GM10847 (cell line): ENCODE results near the gene BRD3.
A peak's percentile ranks its signal among the peaks of the same experiment; 100 is the strongest.

ENCODE experiments used
- POLR2A ChIP-seq: IDR thresholded peaks from 2 replicates; pipeline ENCODE4 v1.6.1; 2011; ENCODE audit not compliant: insufficient read length; ENCODE audit errors: extremely low read depth

Gene BRD3

DNA sequence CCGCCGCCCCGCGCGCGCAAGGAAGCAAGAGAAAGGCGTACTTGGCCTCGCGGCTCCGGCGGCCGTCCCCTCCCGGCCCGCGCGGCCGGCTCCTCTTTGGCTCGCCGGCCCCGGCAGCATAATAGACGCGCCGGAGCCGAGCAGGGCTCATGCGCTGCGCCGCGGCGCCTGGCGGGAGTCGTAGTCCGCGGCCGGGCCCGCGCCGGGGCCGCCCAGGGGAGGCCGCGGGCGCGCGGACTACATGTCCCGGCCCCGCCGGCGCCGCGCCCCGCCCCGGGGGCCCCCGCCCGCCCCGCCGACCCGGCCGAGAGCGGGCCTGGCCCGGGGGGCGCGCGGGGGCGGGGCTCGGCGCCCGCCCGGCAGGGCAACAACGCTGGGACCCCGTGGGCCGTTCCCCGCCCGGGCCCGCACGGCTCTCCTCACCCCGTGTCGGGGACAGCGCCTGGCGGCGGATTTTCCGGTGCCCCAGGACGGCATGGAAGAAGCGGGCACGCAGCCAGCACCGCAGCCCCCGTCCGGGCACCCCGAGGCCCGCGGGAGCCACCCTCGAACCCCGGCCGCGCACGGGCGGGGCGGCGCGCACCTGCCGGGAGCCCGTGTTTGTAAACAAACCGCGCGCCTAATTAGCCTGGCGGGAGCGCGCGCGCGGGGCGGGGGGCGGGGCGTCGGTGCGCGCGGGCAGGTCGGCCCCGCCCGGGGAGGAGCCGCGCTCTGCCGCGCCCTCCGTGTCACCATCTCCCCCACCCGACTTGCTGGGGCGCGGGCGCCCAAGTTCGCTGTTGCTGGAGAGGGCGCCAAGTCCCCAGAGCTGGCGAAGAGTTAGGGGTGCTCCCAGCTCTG lies at the start of gene BRD3:
Gene BRD3 (minus strand): TSS at position 123 of the 840 bp plus-strand sequence. CDS start 14,549 bp downstream, outside the sequence.
- TF ChIP-seq POLR2A, result peak; percentile 60

DNA sequence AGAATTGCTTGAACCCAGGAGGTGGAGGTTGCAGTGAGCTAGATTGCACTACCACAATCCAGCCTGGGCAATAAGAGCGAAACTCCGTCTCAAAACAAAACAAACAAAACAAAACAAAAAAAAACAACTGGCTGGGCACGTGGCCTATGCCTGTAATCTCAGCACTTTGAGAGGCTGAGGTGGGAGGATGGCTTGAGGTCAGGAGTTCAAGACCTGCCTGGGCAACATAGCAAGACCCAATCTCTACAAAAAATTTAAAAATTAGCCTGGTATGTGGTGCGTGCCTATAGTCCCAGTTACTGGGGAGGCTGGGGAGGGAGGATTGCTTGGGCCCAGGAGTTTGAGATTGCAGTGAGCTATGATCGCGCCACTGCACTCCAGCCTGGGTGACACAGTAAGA lies 44.7 kb upstream of the BRD3 start:
- no peak for TF ChIP-seq POLR2A

DNA sequence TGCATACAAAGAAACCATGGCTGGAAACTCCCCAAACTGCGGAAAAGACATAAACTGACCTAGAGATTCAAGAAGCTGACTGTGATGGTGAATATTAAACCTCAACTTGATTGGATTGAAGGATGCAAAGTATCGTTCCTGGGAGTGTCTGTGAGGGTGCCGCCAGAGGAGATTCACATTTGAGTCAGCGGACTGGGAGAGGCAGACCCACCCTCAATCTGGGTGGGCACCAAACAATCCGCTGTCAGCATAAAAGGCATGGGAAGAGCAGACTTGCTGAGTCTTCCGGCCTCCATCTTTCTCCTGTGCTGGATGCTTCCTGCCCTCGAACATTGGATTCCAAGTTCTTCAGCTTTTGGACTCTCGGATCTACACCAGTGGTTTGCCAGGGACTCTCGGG lies 43.2 kb upstream of the BRD3 start:
- TF ChIP-seq POLR2A, result no peak

DNA sequence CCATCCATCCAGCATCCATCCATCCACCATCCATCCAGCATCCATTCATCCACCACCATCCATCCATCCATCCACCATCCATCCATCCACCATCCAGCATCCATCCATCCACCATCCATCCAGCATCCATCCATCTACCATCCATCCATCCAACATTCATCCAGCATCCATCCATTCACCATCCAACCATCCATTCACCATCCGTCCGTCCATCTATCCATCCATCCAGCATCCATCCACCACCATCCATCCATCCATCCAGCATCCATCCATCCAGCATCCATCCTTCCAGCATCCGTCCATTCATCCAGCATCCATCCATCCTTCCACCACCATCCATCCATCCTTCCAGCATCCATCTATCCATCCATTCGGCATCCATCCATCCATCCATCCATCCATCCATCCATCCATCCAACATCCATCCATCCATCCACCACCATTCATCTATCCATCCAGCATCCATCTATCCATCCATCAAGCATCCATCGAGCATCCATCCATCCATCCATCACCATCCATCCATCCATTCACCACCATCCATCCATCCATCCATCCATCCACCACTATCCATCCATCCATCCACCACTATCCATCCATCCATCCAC lies 35.7 kb upstream of the BRD3 start:
- TF ChIP-seq POLR2A, result no peak

DNA sequence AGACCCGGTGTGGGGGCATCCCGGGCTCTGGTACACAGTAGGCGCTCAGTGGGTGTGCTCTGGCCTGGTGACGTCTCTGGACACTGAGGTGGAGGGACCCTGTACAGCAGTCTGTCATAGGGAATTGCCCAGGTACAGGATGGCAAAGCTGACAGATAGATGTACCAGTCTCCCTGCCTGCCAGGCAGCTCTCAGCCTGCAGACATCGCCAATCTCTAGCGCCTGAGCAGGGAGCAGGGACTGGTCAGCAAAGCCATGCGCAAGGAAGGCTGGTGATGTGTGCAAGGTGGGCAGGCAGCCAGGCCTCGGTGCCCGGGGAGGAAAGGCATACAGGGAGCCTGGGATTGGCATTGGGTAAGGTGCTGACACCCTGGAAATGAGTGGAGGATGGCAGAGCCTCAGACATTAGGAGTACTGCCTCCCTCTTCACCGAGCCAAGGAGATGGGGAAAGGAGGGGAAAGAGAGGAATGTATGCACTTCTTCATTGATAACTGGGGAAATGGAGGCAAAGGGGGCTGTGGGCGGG lies 33.9 kb upstream of the BRD3 start:
- TF ChIP-seq POLR2A, result no peak

DNA sequence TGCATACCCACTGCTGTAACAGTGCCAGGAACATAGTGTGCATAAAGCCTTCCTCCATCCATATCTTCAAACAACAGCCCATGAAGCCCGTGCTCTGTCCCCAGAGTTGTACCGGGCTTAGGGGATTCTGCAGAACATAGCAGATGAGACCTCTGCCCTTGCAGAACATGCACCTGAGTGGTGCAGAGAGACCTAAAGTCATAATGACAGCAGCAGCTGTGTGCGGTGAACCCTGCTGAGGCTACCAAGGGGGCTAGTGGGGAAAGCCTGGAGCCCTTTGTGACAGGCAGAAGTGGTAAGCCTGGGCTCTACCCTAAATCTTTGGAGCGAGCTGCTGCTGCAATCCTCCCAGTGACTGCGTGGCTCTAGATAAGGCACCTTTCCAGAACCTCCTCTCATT lies 32.2 kb upstream of the BRD3 start:
- no peak for TF ChIP-seq POLR2A

DNA sequence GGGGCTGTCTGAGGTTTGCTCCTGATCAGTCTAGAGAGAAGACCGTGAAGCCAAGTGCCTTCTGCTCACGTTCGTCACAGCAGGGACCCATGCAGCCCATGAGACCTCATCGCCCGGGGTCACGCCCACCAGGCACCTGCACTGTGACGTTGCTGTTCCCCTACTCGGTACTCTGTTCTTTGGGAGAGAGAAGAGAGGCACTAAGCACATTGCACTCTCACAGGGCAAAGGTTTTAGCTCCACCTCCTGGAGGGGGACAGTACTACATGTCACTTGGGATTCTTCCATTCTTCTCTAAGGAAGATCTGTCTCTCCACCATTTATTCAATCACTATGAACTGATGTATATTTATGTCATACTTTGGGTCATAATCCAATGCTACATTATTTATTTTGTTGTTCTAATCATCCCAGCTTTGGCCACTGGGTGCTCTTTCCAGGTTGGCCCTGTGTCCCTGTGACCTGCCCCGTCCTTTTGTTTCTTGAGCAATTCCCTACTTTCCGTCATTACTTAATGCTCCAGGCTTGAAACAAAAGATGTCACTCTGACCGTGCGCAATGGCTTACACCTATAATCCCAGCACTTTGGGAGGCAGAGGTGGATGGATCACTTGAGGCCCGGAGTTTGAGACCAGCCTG lies 31.4 kb upstream of the BRD3 start:
- no peak for TF ChIP-seq POLR2A

DNA sequence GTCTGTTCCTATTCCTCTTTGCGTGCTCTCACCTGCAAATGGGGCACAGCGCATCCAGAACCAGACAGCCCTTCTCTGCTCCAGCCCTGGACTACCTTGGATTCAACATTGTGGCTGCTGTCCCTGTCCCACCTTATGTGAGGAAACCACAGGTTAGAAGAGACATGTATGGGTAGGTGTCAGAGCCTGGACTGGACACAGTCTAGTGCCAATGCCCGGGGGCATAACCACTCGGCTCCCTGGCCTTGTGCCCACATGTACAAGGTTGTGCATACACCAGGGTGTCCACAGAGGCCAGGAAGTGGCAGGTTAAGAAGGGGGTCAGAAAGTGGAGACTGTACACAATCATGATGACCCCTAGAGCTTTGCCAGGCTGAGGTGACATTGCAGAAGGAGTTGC lies 22.1 kb upstream of the BRD3 start:
- TF ChIP-seq POLR2A, result no peak

DNA sequence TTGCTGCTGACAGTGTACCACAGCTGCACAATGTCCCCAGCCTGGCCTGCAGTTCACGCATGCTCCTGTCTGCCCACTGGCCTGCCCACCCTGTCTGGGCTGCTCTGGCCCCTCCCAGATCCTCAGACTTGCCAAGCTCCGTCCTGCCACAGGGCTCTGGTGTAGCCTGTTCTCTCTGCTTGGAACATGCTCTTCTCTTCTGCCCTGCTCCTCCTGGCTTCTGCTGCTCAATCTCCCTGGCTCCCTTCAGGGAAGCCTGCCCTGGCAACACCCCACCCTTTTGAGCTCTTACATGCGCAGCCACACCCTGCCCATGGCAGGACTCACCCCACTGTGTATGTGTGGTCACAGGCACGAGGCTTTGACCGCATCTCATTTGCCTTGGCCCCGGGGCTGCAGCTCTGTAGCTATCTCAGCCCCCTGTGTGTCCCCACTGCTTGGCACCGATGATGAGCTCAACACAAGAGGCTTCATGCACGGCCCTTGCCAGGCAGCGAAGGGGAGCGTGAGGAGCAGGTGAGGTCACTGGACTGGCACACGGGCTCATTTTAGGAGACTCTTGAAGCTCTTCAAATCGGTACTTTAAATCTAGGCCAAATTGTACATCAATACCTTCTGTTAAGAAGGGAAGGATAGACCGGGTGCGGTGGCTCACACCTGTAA lies 20.4 kb upstream of the BRD3 start:
- TF ChIP-seq POLR2A, result no peak

DNA sequence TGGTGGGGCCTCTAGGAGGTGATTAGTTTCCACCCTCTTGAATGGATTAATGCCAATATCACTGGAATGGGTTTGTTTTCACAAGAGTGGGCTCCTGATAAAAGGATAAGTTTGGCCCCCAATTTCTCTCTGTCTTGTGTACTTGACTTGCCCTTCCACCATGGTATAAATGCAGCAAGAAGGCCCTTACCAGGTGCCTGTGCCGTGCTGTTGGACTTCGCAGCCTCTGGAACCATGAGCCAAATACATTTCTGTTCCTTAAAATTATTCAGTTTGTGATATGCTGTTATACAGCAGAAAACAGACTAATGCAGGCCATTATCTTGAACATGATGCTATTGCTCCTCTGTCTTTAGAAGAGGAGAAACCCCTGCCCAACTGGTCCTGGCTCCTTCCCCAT lies 17.8 kb upstream of the BRD3 start:
- TF ChIP-seq POLR2A, result no peak

DNA sequence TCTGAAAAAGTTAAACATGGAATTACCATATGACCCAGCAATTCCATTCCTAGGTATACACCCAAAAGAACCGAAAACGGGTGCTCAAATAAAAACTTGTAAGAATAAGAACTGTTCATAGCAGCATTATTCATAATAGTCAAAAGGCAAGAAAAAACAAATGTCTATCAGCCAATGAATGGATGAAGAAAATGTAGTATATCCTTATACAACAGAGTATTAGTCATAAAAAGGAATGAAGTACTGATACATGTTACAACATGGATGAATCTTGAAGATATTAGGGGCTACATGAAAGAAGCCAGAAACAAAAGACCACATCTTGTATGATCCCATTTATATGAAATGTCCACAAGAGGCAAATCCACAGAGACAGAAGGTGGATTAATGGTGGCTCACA lies 15.6 kb upstream of the BRD3 start:
- no peak for TF ChIP-seq POLR2A

DNA sequence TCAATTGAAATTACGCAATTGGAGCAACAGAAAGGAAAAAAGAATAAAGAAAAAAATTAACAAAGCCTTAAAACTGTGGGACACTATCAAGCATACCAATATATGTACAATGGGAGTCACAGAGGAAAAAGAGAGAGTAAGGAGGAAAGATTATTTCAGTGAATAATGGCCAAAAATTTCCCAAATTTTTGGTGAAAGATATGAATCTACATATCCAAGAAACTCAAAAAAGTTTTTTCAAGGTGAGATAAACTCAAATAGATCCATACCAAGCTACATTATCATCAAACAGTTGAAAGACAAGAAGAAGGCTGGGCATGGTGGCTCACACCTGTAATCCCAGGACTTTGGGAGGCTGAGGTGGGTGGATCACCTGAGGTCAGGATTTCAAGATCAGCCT lies 8.8 kb upstream of the BRD3 start:
- no peak for TF ChIP-seq POLR2A

DNA sequence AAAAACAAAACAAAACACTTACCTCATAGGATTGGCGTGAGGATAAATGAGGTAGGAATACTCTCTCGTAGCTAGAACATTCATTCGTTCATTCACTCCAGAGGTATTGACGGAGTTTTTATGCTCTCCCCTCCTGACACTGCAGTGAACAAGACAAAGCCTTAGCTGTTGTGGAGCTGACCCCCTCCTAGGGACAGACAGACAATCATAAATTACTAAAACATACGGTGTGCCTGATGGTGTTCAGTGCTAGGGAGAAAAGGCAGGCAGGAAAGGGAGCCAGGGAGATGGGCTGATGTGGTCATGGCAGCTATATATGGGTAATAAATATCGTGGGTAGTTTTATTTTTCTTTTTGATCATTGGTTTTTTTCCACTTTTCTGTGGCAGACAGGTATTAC lies 5.7 kb upstream of the BRD3 start:
- TF ChIP-seq POLR2A, result no peak

DNA sequence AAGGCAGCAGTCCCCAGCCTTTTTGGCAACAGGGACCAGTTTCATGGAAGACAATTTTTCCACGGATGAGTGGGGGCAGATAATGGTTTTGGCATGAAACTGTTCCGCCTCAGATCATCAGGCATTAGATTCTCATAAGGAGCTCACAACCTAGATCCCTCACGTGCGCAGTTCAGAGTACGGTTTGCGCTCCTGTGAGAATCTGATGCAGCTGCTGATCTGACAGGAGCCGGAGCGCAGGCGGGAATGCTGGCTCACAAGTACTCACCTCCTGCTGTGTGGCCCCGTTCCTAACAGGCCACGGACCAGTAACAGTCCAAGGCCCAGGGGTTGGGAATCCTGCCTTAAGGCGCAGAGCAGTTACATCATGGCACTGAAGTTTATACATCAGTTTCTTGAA lies 3.3 kb upstream of the BRD3 start:
- no peak for TF ChIP-seq POLR2A
